K562 (cell line): ENCODE measurements around the gene SETDB1. TPM values are rescaled to one million over a fixed set of nuclear protein-coding genes. Genes with fewer than 3 reads are reported as not detected.

Experiments
- ATAC-seq: fragments of 200-7000 bp; cut with Tn5 transposase; 3 replicates; pipeline ENCODE4 v1.9.1; 2020; ENCODE audit warnings: moderate library complexity
- BruUV-seq: library from RNA; stranded (reverse); fragments of 400-500 nt; replicated peaks from 2 replicates; lab custom pipeline; 2021; lab: Mats Ljungman, UMichigan
- CTCF ChIA-PET: fragments of 300-600 bp; formaldehyde crosslinking; extraction: SDS; loops from one replicate; lab custom pipeline; 2021; ENCODE audit warnings: low intra/inter-chr PET ratio; lab: Yijun Ruan, JAX
- POLR2A ChIA-PET: fragments of 300-600, 350-650 bp; sonication (Branson Sonifier 250); formaldehyde crosslinking; extraction: SDS; loops from one replicate; lab custom pipeline; 2021; ENCODE audit warnings: antibody characterized with exemption, inconsistent platforms; lab: Yijun Ruan, JAX
- DNase-seq, 4 experiments: peaks; one replicate each; pipeline versions ENCODE4 v3.0.0 to v3.0.0-alpha.2; 2011 to 2018; ENCODE audit warnings: low spot score in 3 of 4, mixed read lengths in 3 of 4; ENCODE audit errors: extremely low read depth in 1 of 4
- FAIRE-seq: peaks from 2 replicates; lab custom pipeline; 2011; peaks lifted over from hg19 to GRCh38; lab: Jason Lieb, UNC
- H2AFZ ChIP-seq: 2 replicates; pipeline ENCODE4 v1.6.0; 2011; ENCODE audit warnings: low read depth, low read length, control low read depth, inconsistent platforms
- H3K27ac ChIP-seq: fragments of 200-600 bp; 3 replicates; pipeline ENCODE4 v1.8.0; 2011; ENCODE audit warnings: low read depth, mild to moderate bottlenecking, control low read depth, inconsistent platforms, low read length, moderate library complexity, mixed read lengths; ENCODE audit errors: extremely low read depth
- H3K27me3 ChIP-seq, 2 experiments: fragments of 300-600 bp in 1 of 2; 2 replicates in 1 of 2; 3 replicates in 1 of 2; pipeline versions ENCODE4 v1.6.0 to v1.8.0; 2011; ENCODE audit warnings: inconsistent platforms in 2 of 2, low read length in 2 of 2, mild to moderate bottlenecking in 1 of 2, mixed read lengths in 1 of 2, moderate library complexity in 1 of 2; ENCODE audit not compliant: control insufficient read depth in 2 of 2, insufficient read depth in 2 of 2
- H3K36me3 ChIP-seq: fragments of 300-600 bp; 3 replicates; pipeline ENCODE4 v1.8.0; 2011; ENCODE audit warnings: mild to moderate bottlenecking, low read length, inconsistent platforms; ENCODE audit not compliant: control insufficient read depth, insufficient read depth
- H3K4me1 ChIP-seq, 2 experiments: fragments of 200-600 bp in 1 of 2; replicated peaks in 1 of 2; 2 replicates in 1 of 2; 3 replicates in 1 of 2; pipeline versions ENCODE4 v1.5.1 to v1.8.0; 2011; ENCODE audit warnings: inconsistent platforms in 2 of 2, low read length in 2 of 2, mild to moderate bottlenecking in 1 of 2, mixed read lengths in 1 of 2, moderate library complexity in 1 of 2; ENCODE audit not compliant: control insufficient read depth in 2 of 2, insufficient read depth in 2 of 2
- H3K4me2 ChIP-seq: 2 replicates; pipeline ENCODE4 v1.6.1; 2011; ENCODE audit warnings: low read length, control low read depth, inconsistent platforms, mixed read lengths; ENCODE audit not compliant: insufficient read depth
- H3K4me3 ChIP-seq: fragments of 200-600 bp; sonication (generic), shearing (Covaris generic); 2 replicates; pipeline ENCODE4 v1.5.1; 2016; ENCODE audit warnings: control low read depth, inconsistent platforms
- H3K79me2 ChIP-seq: fragments of 200-600 bp; 3 replicates; pipeline ENCODE4 v1.8.0; 2011; ENCODE audit warnings: low read length, inconsistent platforms; ENCODE audit not compliant: control insufficient read depth, insufficient read depth
- H3K9ac ChIP-seq, 2 experiments: 2 replicates each; pipeline versions ENCODE4 v1.6.0 to v1.6.1; 2011; ENCODE audit warnings: low read depth in 2 of 2, low read length in 2 of 2, control low read depth in 1 of 2, inconsistent platforms in 1 of 2, mild to moderate bottlenecking in 1 of 2, mixed read lengths in 1 of 2; ENCODE audit not compliant: insufficient read depth in 1 of 2
- H3K9me1 ChIP-seq: one replicate; pipeline ENCODE4 v1.6.0; 2011; ENCODE audit warnings: inconsistent platforms, mild to moderate bottlenecking, low read length, moderate library complexity; ENCODE audit not compliant: control insufficient read depth, insufficient read depth
- H3K9me3 ChIP-seq: replicated peaks from 2 replicates; pipeline ENCODE4 v1.5.1; 2011; ENCODE audit warnings: low read depth, low read length, inconsistent platforms; ENCODE audit not compliant: control insufficient read depth, insufficient read depth
- H4K20me1 ChIP-seq: replicated peaks from 2 replicates; pipeline ENCODE4 v1.6.1; 2011; ENCODE audit warnings: low read length, inconsistent platforms, mixed read lengths; ENCODE audit not compliant: control insufficient read depth, insufficient read depth
- CCNT2 ChIP-seq: IDR thresholded peaks from 2 replicates; pipeline ENCODE4 v1.6.1; 2011; ENCODE audit warnings: borderline replicate concordance, low read depth, mild to moderate bottlenecking, moderate library complexity, mixed read lengths, low read length; ENCODE audit not compliant: insufficient read length; ENCODE audit errors: extremely low read depth
- MBD2 ChIP-seq: sonication (generic); IDR thresholded peaks from 2 replicates; pipeline ENCODE4 v1.6.1; 2016; ENCODE audit warnings: low read depth, borderline replicate concordance
- RBFOX2 ChIP-seq: fragments of 200-400 bp; formaldehyde crosslinking; IDR thresholded peaks from 2 replicates; pipeline ENCODE4 v1.6.1; 2017; ENCODE audit warnings: low read depth, mild to moderate bottlenecking, low read length, moderate library complexity
- SAFB2 ChIP-seq: fragments of 200-400 bp; formaldehyde crosslinking; IDR thresholded peaks from 2 replicates; pipeline ENCODE4 v1.6.1; 2018; ENCODE audit warnings: borderline replicate concordance, low read length, low read depth, moderate library complexity; ENCODE audit not compliant: severe bottlenecking
- SMARCC2 ChIP-seq: fragments of 450-650 bp; IDR thresholded peaks from 2 replicates; pipeline ENCODE4 v1.6.1; 2017; ENCODE audit warnings: antibody characterized with exemption, moderate library complexity, mild to moderate bottlenecking, low read depth
- TAF7 ChIP-seq: fragments of 450-650 bp; IDR thresholded peaks from 2 replicates; pipeline ENCODE4 v1.6.1; 2016; ENCODE audit warnings: missing genetic modification characterization, missing compliant biosample characterization
- ZBED1 ChIP-seq: IDR thresholded peaks from 2 replicates; pipeline ENCODE4 v1.6.1; 2014
- ZNF57 ChIP-seq: fragments of 450-650 bp; formaldehyde crosslinking; IDR thresholded peaks from 2 replicates; pipeline ENCODE4 v1.4.0; 2020; ENCODE audit warnings: mild to moderate bottlenecking, moderate library complexity
- WGBS: fragments of 100-300 bp; shearing (Covaris generic); methylation state at CpG from one replicate; pipeline ENCODE4 v1.1.6; 2016; ENCODE audit warnings: low coverage, mixed read lengths; ENCODE audit not compliant: insufficient coverage; ENCODE audit errors: missing lambda C conversion rate; 5-methylcytosine and 5-hydroxymethylcytosine counted together
- in situ Hi-C: fragments of 300-500 bp; cut with MboI; formaldehyde crosslinking; loops from 4 replicates; pipeline ENCODE4 v1.15.0; 2018; ENCODE audit warnings: inconsistent platforms, mixed read lengths
- intact Hi-C: fragments of 100-400 bp; cut with micrococcal nuclease; formaldehyde crosslinking; loops from 2 replicates; pipeline ENCODE4 v1.14.2; 2022
- polyA plus RNA-seq, 8 experiments: library from polyadenylated mRNA; depleted of rRNA in 4 of 8; stranded (reverse) in 5 of 8; unstranded in 3 of 8; fragments of >200 nt; fragmentation: Nextera tagmentation in 2 of 8; fragmentation: Illumina TruSeq in 1 of 8; extraction: Ambion mirVana in 2 of 8; extraction: Trizol in 1 of 8; gene quantifications; 2 replicates each; pipeline versions ENCODE4 v1.2.1 to v1.2.3, GENCODE V29; 2011 to 2014; ENCODE audit warnings: inconsistent platforms in 1 of 8, missing spikeins in 1 of 8
- total RNA-seq, 7 experiments: library from RNA; depleted of rRNA in 6 of 7; stranded (reverse); fragments of >200 nt in 6 of 7; fragmentation: Illumina TruSeq in 2 of 7; extraction: Trizol in 2 of 7; gene quantifications; 2 replicates each; pipeline versions ENCODE4 v1.2.1 to v1.2.3, GENCODE V29; 2011 to 2021; ENCODE audit warnings: low replicate concordance in 1 of 7

SETDB1 gene
- total and polyA plus RNA-seq, 9 of the 15 experiments (the other 6 are each of a cell fraction or from before 2014, with no cell fraction given) = 21.5 to 64.4 (median 42.0) TPM

DNA sequence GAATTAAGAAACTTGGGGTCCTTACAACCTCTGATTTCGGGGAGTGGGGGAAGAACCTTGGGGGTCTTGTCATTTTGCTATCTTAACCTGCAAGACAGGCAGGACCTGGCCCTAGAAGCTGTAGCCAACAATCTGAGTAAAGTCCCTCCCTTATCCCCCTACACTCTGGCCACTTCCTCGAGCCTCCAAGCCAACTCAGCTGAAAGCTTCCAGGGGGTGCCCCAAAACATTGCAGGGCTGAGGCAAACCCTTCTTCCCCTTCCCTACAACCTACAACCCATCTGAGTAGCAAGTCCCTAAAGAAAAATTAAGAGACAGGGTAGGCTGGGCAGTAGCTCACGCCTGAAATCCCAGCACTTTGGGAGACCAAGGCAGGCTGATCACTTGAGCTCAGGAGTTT is 43.5 kb downstream of the SETDB1 start:
- H3K4me2 ChIP-seq = no peak overlapping the region
- peaks cover 64% of the 10 kb centered on the region for H3K79me2 ChIP-seq
- POLR2A ChIA-PET = interaction anchor here (0.7 to 7.5 kb wide), 4 partner anchors 8 to 540 kb away, joined by 3 to 64 read pairs (median 4); no protein-coding TSS in a partner anchor
- H3K27me3 ChIP-seq = no peaks in the 10 kb centered on the region
- WGBS = 89% methylated on average over 3 of the region's 3 CpGs
- in situ Hi-C loops = no loop called here
- TF ChIP-seq SAFB2 (no peak), CCNT2 (no peak), RBFOX2 (0 out of 2 replicates have a peak, but pooled peaks have one; percentile 11), SMARCC2 (no peak), TAF7 (tag) (no peak), MBD2 (no peak), ZNF57 (CRISPR knock-in tag) (no peak), ZBED1 (no peak)
- TF ChIP-seq, all 486 proteins: peak for 1
- H3K9me3 ChIP-seq = no peaks in the 10 kb centered on the region
- CTCF ChIA-PET = no interaction called here
- no TSS peak for BruUV-seq
- DNase-seq (no peak), ATAC-seq (no peak), FAIRE-seq (no peak)
- H4K20me1 ChIP-seq = peaks cover 38% of the 10 kb centered on the region
- H3K9me1 ChIP-seq = peaks cover 5% of the 10 kb centered on the region
- H3K36me3 ChIP-seq = peaks cover 78% of the 10 kb centered on the region
- no peak overlapping the region for H3K27ac ChIP-seq
- H2AFZ ChIP-seq = no peak overlapping the region
- H3K4me3 ChIP-seq = no peak overlapping the region
- peaks cover 30 to 41% of the 10 kb centered on the region in 2 experiments for H3K4me1 ChIP-seq
- intact Hi-C loops = loop anchor here (10.0 kb wide), 1 partner anchor 355 kb away; no protein-coding TSS in a partner anchor
- no peak overlapping the region for H3K9ac ChIP-seq
